NT2/D1 (cell line): ENCODE results near the gene KRTAP5-1.

Experiments
- DNase-seq: peaks from one replicate; pipeline ENCODE4 v3.0.0-alpha.2; 2011; ENCODE audit warnings: low read depth, low spot score
- H3K27me3 ChIP-seq: 2 replicates; pipeline ENCODE4 v1.6.0; 2011; ENCODE audit warnings: mild to moderate bottlenecking; ENCODE audit not compliant: insufficient read length, insufficient read depth
- H3K36me3 ChIP-seq: 2 replicates; pipeline ENCODE4 v1.6.1; 2011; ENCODE audit warnings: mild to moderate bottlenecking, low read length, mixed read lengths; ENCODE audit not compliant: insufficient read depth, insufficient read length
- H3K4me1 ChIP-seq: 2 replicates; pipeline ENCODE4 v1.5.1; 2011; ENCODE audit not compliant: insufficient read depth, insufficient read length
- H3K4me3 ChIP-seq: 2 replicates; pipeline ENCODE4 v1.5.1; 2011; ENCODE audit warnings: low read depth; ENCODE audit not compliant: insufficient read length
- H3K9ac ChIP-seq: 2 replicates; pipeline ENCODE4 v1.6.0; 2011; ENCODE audit warnings: low read depth; ENCODE audit not compliant: insufficient read length
- H3K9me3 ChIP-seq: 2 replicates; pipeline ENCODE4 v1.5.1; 2011; ENCODE audit warnings: mild to moderate bottlenecking, low read length; ENCODE audit not compliant: insufficient read depth
- SUZ12 ChIP-seq: IDR thresholded peaks from 2 replicates; pipeline ENCODE4 v1.6.1; 2011; ENCODE audit not compliant: insufficient read length, insufficient read depth; ENCODE audit errors: extremely low read depth
- YY1 ChIP-seq: IDR thresholded peaks from 2 replicates; pipeline ENCODE4 v1.6.1; 2011; ENCODE audit not compliant: insufficient read length, insufficient read depth
- ZNF274 ChIP-seq: IDR thresholded peaks from 2 replicates; pipeline ENCODE4 v1.6.1; 2011; ENCODE audit warnings: mild to moderate bottlenecking, low read depth, low read length

KRTAP5-1 gene

GRCh38 chr11:1536065-1536843 lies 48.8 kb downstream of the KRTAP5-1 start:
- Histone ChIP-seq H3K4me1 (peaks cover 14% of the 10 kb centered on the region), H3K9me3 (no peaks in the 10 kb centered on the region), H3K27me3 (peaks cover 19% of the 10 kb centered on the region), H3K4me3 (no peak overlapping the region), H3K9ac (no peak overlapping the region), H3K36me3 (peaks cover 15% of the 10 kb centered on the region)
- TF ChIP-seq ZNF274 (no peak), YY1 (no peak), SUZ12 (no peak)
- no peak for DNase-seq

DNA sequence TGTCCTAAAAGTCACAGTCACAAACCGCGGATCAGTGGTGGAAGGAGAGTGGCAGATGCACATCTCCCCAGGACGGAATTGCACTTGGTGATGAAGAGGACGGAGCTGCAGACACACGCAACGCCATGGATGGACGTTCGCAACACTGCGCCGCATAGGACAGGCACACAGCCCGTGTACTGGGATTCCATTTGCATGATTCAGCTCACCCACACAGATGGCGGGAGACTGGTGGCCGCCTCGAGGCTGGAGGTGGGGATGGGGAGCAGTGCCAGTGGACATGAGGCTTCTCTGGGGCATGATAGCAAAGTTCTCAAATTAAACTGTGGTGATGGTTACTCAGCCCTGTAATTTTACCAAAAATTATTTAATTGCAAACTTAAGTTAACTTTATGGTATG lies 50.4 kb downstream of the KRTAP5-1 start:
- no peak for DNase-seq
- Histone ChIP-seq H3K27me3 (peaks cover 15% of the 10 kb centered on the region), H3K9me3 (no peaks in the 10 kb centered on the region), H3K36me3 (peaks cover 15% of the 10 kb centered on the region), H3K4me1 (peaks cover 18% of the 10 kb centered on the region), H3K4me3 (no peak overlapping the region), H3K9ac (no peak overlapping the region)
- TF ChIP-seq YY1 (no peak), SUZ12 (no peak), ZNF274 (no peak)
